Putamen (tissue), 1 donor: ENCODE data around the gene COL6A3.
"Not testable (repeated sequence)": the region's sequence is repeated elsewhere in the genome, so short reads cannot be mapped to it uniquely, and the experiment has no call there.

Experiments used
- DNase-seq: peaks from one replicate; pipeline ENCODE4 v3.0.0-alpha.2; 2016; ENCODE audit warnings: low spot score

The COL6A3 gene

GRCh38 chr2:237412646-237412987 lies 1.3 kb downstream of the COL6A3 start:
- DNase-seq, result no peak

DNA sequence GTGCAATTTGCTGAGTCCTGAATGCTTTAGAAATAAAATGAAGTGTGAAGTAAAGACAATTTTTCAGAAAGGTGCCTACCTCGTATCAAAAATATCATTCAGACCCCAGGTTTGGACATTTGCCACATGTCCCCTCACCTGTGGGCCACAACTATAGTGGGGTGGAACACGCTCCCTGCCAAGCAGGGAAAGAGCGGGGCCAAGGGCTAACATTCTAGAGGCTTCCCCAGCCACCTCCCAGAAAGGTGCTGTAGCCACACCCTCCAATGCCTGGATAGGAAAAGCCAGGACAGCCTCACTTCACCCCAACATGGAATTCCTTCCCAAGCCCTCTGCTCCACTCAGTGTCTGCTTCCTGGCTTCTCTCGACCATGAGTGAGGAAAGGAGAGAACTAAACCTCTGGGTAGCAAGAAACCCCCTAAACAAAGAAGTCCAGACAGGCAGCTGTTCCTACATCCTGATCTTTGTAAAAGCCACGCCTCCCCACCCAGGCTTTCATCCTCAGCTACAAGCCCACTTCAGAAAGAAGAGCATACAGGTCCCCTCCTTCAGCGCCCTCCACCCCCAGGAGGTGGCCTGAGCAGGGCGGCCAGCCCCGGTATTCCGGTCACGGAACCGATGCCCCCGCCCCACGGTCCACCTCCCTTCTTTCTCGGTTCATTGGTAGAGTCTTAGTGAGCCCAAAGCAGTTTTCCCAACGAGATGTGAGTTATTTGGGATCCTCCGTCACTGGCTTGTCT lies 2.1 kb downstream of the COL6A3 start:
- DNase-seq, result no peak

DNA sequence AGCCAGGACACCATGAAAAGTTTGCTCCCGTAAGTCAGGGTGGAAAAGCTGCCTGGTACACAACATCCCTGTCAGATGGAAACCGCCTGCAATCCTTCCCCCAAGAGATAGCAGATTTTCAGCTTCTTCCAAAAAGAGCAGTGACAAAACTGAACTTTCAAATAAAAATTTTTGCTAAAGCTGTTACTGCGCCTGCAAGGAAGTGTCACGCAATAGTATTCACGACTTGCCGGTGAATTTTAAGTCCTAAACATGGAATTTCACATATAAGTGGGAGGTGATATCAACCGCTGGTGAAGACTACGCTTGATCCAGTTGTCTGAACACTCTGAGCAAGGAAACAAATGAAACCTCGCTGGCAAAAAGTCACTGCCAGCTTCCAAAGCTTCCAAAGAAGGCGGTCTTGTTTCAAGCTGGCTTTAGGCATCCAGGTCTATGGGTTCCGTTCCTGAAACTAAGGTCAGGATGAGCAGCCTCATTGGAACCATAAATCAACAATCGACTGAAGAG lies 2.8 kb downstream of the COL6A3 start:
- DNase-seq, result no peak

GRCh38 chr2:237409263-237409662 lies 4.7 kb downstream of the COL6A3 start:
- not testable (repeated sequence) for DNase-seq

DNA sequence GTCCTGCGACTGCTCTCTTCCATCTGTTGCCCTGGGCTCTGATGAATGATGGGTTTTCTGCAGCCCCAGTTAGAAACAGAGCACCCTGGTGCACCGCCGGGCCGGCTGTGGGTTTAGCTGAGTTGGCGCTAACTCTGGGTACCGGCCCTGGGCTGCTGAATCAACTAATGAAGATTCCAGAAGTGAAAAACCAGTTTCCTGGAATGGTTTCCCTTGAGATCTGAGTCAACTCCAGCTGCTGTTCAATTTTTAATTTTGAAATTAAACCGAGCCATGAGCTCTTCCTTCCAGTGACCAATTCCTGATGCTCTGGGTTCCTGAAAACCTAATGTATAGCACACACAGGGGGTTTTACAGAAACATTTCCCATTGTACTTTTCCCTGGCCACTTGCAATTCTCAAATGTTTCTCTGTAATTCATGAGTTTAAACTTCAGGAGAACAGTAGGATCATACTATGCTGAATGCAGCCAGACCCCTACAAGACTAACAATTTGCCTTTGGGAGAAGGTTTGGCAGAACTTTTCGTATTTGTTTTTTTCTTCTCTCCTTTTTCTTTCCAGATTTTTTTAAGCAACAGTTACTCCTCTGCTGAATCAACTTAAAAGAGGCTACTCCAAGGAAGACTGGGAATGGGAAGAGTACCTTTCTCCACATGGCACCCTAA lies 5.5 kb downstream of the COL6A3 start:
- no peak for DNase-seq

- DNase-seq, result no peak
Observed at GRCh38 chr2:237407700-237408099, 6.3 kb downstream of the COL6A3 start.

DNA sequence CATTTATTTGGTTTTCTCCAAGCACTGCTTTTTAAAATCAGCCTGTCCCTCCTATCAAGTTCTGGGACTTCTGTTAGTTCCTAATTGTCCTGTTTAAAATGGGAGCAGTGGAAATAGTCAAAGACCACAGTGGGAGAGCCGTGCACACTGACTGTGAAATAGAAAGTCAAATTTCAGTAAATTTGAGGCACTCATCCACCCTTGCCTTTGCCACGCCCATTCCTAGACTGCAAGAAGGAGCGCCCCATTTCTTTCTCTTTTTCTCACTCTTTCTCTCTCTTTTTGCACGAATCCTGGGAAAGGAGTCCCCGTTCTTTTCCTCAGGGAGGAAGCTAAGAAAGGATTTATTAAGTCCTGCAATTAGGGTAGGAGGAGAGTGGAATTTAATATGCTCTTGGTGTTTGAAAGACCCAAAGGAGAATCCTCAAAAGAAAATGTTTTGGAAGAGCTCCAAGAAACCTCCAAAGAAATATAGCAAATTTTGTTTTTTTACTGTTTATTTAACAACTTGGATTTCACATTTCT lies 7.5 kb downstream of the COL6A3 start:
- no peak for DNase-seq

DNA sequence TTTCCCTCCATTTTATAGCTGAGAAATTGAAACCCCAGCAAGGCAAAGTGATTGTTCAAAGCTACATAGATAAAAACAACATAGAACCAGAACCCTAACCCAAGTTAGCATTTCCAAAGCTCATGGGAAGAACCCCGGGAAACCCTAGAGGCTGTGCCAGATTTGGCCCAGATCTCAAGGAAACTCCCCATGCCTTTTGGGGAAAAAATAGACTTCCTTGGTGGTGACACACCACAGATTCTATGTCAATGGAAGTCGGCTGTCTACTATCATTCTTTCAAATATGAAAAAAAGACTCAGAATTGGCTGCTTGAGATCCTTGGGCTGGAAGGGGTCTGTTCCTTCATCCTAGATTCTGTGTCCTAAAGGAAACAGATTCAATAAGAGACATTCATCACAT lies 8.4 kb downstream of the COL6A3 start:
- no peak for DNase-seq

- no peak for DNase-seq
Observed at GRCh38 chr2:237405006-237405559, 8.9 kb downstream of the COL6A3 start.

- peak; percentile 42 for DNase-seq
Observed at GRCh38 chr2:237404413-237404812, 9.6 kb downstream of the COL6A3 start.

DNA sequence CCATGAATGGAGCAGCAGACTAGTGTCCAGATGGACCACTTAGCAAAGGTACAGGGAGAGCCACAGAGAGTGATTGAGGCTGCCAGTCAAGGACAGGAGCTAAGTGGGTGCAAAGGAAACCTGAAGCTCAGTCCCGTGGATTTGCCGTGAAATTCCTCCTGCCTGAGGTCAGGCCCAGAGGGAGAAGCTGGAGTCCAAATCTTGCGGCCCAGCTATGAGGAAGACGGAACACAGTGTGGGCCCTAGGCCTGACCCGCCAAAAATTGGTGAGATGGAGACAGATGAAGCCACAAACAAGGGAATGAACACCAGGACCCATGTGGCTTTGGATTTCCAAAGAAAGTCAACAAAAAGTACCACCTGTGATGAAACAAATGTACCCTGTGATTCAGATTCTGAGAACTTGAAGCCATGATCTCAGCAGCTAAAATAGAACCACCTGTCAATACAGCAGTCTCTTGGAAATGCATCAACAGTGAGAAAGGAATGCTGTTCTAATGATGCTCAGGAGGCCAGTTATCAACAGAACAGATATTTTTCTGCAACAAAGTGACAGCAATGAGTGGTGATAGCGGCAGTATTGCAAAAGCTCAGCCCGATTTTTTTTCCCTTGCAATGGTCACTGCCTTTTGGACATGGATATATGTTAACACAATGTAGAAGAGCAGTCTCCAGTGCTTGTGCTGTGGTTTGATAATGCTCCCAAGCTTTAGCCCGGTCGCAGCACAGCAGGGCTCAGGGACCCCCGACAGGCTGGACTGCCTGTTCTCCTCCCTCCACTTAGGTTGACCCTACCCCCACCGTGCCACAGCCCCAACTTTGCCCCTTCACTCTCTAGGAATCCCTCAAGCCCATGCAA lies 10.7 kb downstream of the COL6A3 start:
- no peak for DNase-seq

- no peak for DNase-seq
Observed at GRCh38 chr2:237400199-237400598, 13.8 kb downstream of the COL6A3 start.

DNA sequence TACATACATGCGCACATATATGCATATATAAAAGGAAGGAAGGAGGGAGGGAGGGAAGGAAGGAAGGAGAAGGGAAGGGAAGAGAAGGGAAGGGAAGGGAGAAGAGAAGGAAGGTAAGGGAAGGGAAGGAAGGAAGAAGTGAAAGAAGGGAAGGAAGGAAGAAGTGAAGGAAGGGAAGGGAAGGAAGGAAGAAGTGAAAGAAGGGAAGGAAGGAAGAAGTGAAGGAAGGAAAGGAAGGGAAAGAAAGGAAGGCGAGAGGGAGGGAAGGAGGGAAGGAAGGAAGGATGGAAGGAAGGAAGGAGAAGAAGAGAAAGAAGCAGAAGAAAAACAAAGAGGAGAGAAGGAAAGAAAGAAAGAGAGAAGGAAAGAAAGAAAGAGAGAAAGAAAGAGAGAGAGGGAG lies 16.9 kb downstream of the COL6A3 start:
- no peak for DNase-seq

GRCh38 chr2:237393523-237393922 lies 20.4 kb downstream of the COL6A3 start:
- DNase-seq, result no peak

DNA sequence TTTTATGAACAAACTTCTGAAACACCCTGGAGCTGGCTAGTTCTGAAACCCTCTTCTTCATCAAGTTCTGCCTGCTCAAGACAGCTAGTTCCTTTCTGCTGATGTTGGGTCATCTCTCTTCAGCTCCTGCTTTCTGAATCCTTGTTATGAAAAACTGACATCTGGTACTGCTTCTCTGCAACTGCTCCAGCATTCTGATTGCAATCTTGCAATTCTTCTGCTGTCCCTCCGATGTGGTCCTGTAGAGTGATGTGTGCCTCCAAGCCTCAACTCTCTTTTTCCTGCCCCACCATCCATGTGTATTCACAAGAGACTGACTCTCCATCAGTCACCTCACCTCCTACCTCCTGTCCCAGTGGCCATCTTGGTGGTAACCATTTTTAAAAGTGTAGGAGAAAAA lies 21.8 kb downstream of the COL6A3 start:
- DNase-seq, result no peak

GRCh38 chr2:237391140-237391539 lies 22.8 kb downstream of the COL6A3 start:
- peak; percentile 5 for DNase-seq

DNA sequence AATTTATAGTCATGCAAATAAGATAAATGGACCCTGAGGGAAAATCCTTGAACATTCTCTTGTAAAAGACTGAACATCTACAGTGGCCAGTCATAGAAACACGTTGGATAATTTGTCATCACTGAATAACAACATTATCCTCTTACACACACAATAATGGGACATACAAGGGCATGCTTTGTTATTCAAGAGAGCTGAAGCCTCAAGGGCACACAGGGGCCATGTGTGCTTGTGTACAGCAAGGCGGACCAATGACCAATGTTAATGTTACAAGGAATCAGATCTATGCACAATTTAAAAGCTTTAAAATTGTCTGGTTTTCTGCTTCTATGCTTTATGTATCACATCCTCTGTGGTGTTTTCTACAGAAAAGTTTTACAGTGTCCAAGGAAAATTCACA lies 23.7 kb downstream of the COL6A3 start:
- peak; percentile 34 for DNase-seq

GRCh38 chr2:237389831-237390230 lies 24.1 kb downstream of the COL6A3 start:
- DNase-seq, result no peak

- no peak for DNase-seq
Observed at GRCh38 chr2:237388036-237388435, 25.9 kb downstream of the COL6A3 start.

DNA sequence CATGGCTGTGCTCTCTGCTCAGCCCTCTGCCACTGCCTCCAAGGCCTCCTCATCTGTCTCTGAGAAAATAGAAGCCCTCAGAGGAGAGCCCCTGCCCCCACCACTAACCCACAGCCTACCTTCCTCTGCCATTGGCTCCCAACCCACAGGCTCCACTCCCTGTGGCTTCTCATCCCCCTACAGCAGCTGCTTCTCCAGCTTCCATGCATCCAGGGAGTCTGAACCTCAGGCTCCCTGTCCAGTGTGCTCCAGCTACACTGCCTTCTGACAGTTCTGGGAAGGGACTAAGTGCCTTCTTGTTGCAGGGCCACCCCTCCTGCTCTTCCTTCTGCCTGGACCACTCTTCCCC lies 29.3 kb downstream of the COL6A3 start:
- no peak for DNase-seq

DNA sequence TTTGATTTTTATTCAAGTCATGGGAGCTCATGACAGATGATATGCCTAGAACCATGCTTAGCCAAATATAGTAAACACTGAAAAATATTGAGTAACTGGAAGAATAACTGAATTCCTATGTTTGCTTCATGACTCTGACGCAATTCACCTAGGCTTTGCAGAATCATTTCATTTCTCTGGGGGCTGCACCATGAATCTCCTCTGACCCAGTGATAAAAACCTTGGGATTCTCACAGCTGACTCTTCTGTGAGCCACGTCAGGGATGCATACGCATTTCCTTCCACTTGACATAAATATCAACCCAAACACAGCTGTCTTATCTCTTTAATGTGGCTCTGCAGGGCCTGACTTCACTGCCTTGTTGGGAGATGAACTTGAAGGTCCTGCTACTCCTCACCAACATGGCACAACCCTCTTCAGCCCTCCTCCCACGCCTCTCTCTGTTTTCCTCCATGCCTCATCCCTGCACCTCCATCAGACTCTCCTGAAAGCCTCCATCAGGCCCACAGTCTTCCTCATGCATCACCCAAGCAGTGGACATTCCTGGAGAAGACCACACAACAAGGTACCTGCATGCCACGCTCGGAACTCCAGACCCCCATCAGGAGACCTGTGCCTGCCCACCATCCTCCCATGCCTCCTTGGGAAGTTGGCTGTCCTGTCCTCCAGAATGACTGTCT lies 29.8 kb downstream of the COL6A3 start:
- DNase-seq, result no peak

GRCh38 chr2:237380768-237381167 lies 33.2 kb downstream of the COL6A3 start:
- no peak for DNase-seq
